ENCODE data around the gene DMKN. TPM values are rescaled to one million over a fixed set of nuclear protein-coding genes. Genes with fewer than 3 reads are reported as not detected.

The DMKN gene
- total and polyA plus RNA-seq, 9 of the 15 experiments (the other 6 are each of a cell fraction or from before 2014, with no cell fraction given), result 0.36 to 0.53 TPM; not detected in 7

- TF ChIP-seq ZNF609 (CRISPR knock-in tag; IDR thresholded peaks at IDR 0.05; ENCODE audit: borderline replicate concordance) (no peak), RBM22 (IDR thresholded peaks at IDR 0.05; ENCODE audit: low read depth, low read length, poor library complexity, severe bottlenecking) (no peak), PCBP2 (IDR thresholded peaks at IDR 0.05; ENCODE audit: low read depth, low read length, poor library complexity, severe bottlenecking) (no peak), BCL6 (CRISPR knock-in tag; IDR thresholded peaks at IDR 0.05) (no peak), ZFP30 (CRISPR knock-in tag; IDR thresholded peaks at IDR 0.05; ENCODE audit: borderline replicate concordance) (no peak), PRDM10 (IDR thresholded peaks at IDR 0.05; ENCODE audit: partially characterized antibody) (no peak), ATF7 (IDR thresholded peaks at IDR 0.05) (0 out of 2 replicates have a peak, but pooled peaks have one; percentile 30), NFXL1 (CRISPR knock-in tag; IDR thresholded peaks at IDR 0.05) (no peak), KAT2B (IDR thresholded peaks at IDR 0.05; ENCODE audit: low read depth, low read length) (no peak), SPI1 (IDR thresholded peaks at IDR 0.05; ENCODE audit: borderline replicate concordance, low read depth, low read length) (no peak), MTA3 (IDR thresholded peaks at IDR 0.05; ENCODE audit: borderline replicate concordance) (peak; percentile 85), NONO (IDR thresholded peaks at IDR 0.05; ENCODE audit: low read depth in 2 of 2, low read length in 1 of 2) (no peak), TCF3 (CRISPR knock-in tag; IDR thresholded peaks at IDR 0.05) (no peak), KHSRP (IDR thresholded peaks at IDR 0.05) (peak; percentile 72), HNRNPLL (IDR thresholded peaks at IDR 0.05; ENCODE audit: low read depth, low read length, poor library complexity, severe bottlenecking) (no peak), FOXK1 (CRISPR knock-in tag; IDR thresholded peaks at IDR 0.05; ENCODE audit: borderline replicate concordance) (no peak), ZNF174 (CRISPR knock-in tag; IDR thresholded peaks at IDR 0.05) (no peak)
- TF ChIP-seq, protein P1, sequence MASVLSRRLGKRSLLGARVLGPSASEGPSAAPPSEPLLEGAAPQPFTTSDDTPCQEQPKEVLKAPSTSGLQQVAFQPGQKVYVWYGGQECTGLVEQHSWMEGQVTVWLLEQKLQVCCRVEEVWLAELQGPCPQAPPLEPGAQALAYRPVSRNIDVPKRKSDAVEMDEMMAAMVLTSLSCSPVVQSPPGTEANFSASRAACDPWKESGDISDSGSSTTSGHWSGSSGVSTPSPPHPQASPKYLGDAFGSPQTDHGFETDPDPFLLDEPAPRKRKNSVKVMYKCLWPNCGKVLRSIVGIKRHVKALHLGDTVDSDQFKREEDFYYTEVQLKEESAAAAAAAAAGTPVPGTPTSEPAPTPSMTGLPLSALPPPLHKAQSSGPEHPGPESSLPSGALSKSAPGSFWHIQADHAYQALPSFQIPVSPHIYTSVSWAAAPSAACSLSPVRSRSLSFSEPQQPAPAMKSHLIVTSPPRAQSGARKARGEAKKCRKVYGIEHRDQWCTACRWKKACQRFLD (CRISPR knock-in tag; IDR thresholded peaks at IDR 0.05), result no peak
These were observed 19.9 kb upstream of the DMKN start, which contains the start of gene GAPDHS (continued) for GRCh38 chr19:35533201-35533821.
